Liver (tissue), 3 donors: ENCODE results near the gene RNF220.

Experiments used
- CTCF ChIP-seq: fragments of 150-350 bp; IDR thresholded peaks from 2 replicates; pipeline ENCODE4 v1.5.1; 2017; ENCODE audit warnings: improper control_type of control experiment, low read depth, low read length; ENCODE audit not compliant: missing input control
- GABPA ChIP-seq, 2 donors: IDR thresholded peaks in 1 of 2; conservative IDR thresholded peaks in 1 of 2; 2 replicates each; pipeline ENCODE4 v1.6.1; 2016; ENCODE audit warnings: antibody characterized with exemption in 2 of 2, mild to moderate bottlenecking in 1 of 2, moderate library complexity in 1 of 2
- HNF4G ChIP-seq: IDR thresholded peaks from 2 replicates; pipeline ENCODE4 v1.6.1; 2016; ENCODE audit warnings: antibody characterized with exemption
- MAX ChIP-seq: IDR thresholded peaks from 2 replicates; pipeline ENCODE4 v1.6.1; 2016; ENCODE audit warnings: antibody characterized with exemption
- RAD21 ChIP-seq, 2 donors: IDR thresholded peaks; 2 replicates each; pipeline ENCODE4 v1.6.1; 2016; ENCODE audit warnings: antibody characterized with exemption in 2 of 2, mild to moderate bottlenecking in 2 of 2
- REST ChIP-seq: IDR thresholded peaks from 2 replicates; pipeline ENCODE4 v1.6.1; 2016; ENCODE audit warnings: antibody characterized with exemption, mild to moderate bottlenecking
- RXRA ChIP-seq, 2 donors: IDR thresholded peaks; 2 replicates each; pipeline ENCODE4 v1.6.1; 2017 to 2018; ENCODE audit warnings: antibody characterized with exemption in 2 of 2, mild to moderate bottlenecking in 1 of 2
- SP1 ChIP-seq: IDR thresholded peaks from 2 replicates; pipeline ENCODE4 v1.6.1; 2018; ENCODE audit warnings: antibody characterized with exemption, mild to moderate bottlenecking
- TAF1 ChIP-seq: conservative IDR thresholded peaks from 2 replicates; pipeline ENCODE4 v1.6.1; 2016; ENCODE audit warnings: antibody characterized with exemption, mild to moderate bottlenecking
- ZBTB33 ChIP-seq: IDR thresholded peaks from 2 replicates; pipeline ENCODE4 v1.6.1; 2016; ENCODE audit warnings: antibody characterized with exemption
- donor health status: healthy.
- donor health status: healthy.

GRCh38 chr1:44694863-44695478 is 289.9 kb downstream of the RNF220 start:
- TF ChIP-seq CTCF (no peak), RAD21 (IDR thresholded peaks at IDR 0.05) (peak in 1 of 2 donors; percentile 50), TAF1 (no peak), HNF4G (no peak), REST (no peak), GABPA (IDR thresholded peaks at IDR 0.05 in 1 of 2, conservative IDR thresholded peaks at IDR 0.05 in 1 of 2) (no peak), RXRA (IDR thresholded peaks at IDR 0.05) (no peak), ZBTB33 (no peak), MAX (no peak), SP1 (no peak)
